Testis (tissue), 3 donors: Measurements from ENCODE around the gene CAB39. TPM values are rescaled to one million over a fixed set of nuclear protein-coding genes. Genes with fewer than 3 reads are reported as not detected.

Experiments used
- DNase-seq: peaks from one replicate; pipeline ENCODE4 v3.0.0-alpha.2; 2019
- H3K27ac ChIP-seq, 2 donors: fragments of 200-600 bp; sonication (generic); one replicate each; pipeline ENCODE4 v1.5.1; 2019
- H3K27me3 ChIP-seq: fragments of 200-600 bp; sonication (generic); one replicate; pipeline ENCODE4 v1.5.1; 2019
- H3K36me3 ChIP-seq: fragments of 200-600 bp; sonication (generic); one replicate; pipeline ENCODE4 v1.5.1; 2017; ENCODE audit warnings: low read depth; ENCODE audit errors: missing control alignments
- H3K4me1 ChIP-seq: fragments of 200-600 bp; sonication (generic); one replicate; pipeline ENCODE4 v1.5.1; 2019
- H3K4me3 ChIP-seq, 2 donors: fragments of 200-600 bp; sonication (generic); one replicate each; pipeline ENCODE4 v1.5.1; 2017 to 2019
- H3K9me3 ChIP-seq: fragments of 200-600 bp; sonication (generic); one replicate; pipeline ENCODE4 v1.5.1; 2017
- POLR2A ChIP-seq: fragments of 450-650 bp; IDR thresholded peaks from one replicate; pipeline ENCODE4 v1.6.1; 2017; ENCODE audit warnings: antibody characterized with exemption, mild to moderate bottlenecking, moderate library complexity
- WGBS, 2 donors: methylation state at CpG; one replicate each; pipeline ENCODE4 v1.1.5; 2018; 5-methylcytosine and 5-hydroxymethylcytosine counted together
- intact Hi-C: fragments of 100-400 bp; cut with DNase I; formaldehyde crosslinking; loops from one replicate; pipeline ENCODE4 v1.15.1; 2023; ENCODE audit warnings: low total_unique reads
- polyA plus RNA-seq: library from polyadenylated mRNA; stranded (reverse); fragments of 350-450 nt; fragmentation: Illumina TruSeq; extraction: RNeasy Lipid Tissue Mini Kit (QIAGEN cat#74804); gene quantifications from one replicate; pipeline ENCODE4 v1.2.3, GENCODE V29; 2014; ENCODE audit warnings: low read depth, low replicate concordance; ENCODE audit not compliant: insufficient read depth
- total RNA-seq, 2 donors: library from RNA; depleted of rRNA; stranded (reverse); fragments of >200 nt; gene quantifications; one replicate each; pipeline ENCODE4 v1.2.3, GENCODE V29; 2016
- TF ChIP-seq, protein P1 (sequence below), 3 experiments: fragments of 450-650 bp in 2 of 3; fragments of 200-600 bp in 1 of 3; sonication (generic) in 1 of 3; IDR thresholded peaks; one replicate each; pipeline ENCODE4 v1.5.1; 2016 to 2019; ENCODE audit warnings: antibody characterized with exemption in 3 of 3, mild to moderate bottlenecking in 2 of 3, moderate library complexity in 1 of 3

Gene CAB39
- total and polyA plus RNA-seq, 3 donors from 2014 or later = 76.1 to 82.2 (median 76.8) TPM

DNA sequence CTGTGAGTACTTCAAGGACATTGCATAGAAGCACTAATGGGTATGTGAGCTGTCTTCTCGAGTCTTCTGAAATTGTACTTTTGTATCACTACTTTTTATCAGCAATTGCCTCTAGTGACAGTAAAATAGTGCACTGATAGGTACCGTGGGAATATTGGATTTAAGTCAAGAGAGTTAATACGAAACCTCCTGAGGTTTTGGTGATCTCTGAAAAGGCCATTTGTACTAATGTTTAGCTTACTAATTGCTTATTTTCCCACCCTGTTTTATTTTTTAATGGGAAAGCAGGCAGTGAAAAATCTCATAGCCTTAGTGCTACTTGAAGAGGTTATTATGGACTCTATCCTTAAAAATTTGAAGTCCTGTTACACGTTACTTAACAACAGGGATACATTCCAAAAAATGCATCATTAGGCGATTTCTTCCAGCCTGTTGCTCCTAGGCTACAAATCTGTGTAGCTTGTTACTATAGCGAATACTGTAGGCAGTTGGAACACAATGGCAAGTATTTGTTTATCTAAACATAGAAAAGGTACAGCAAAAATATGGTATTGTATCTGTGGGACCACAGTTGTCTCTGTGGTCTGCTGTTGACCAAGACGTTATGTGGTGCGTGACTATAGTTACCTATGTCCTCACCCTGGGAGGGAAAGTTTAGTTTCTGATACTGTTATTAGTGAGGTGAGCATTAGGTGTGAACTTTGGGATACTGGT, 65.9 kb downstream of the CAB39 start:
- 71 to 72% methylated on average over 8 of the region's 8 CpGs for WGBS, 2 donors
- Histone ChIP-seq H3K27me3 (no peaks in the 10 kb centered on the region), H3K27ac (no peak overlapping the region), H3K9me3 (no peaks in the 10 kb centered on the region), H3K36me3 (no peaks in the 10 kb centered on the region), H3K4me1 (peaks cover 13% of the 10 kb centered on the region), H3K4me3 (no peak overlapping the region)
- TF ChIP-seq, protein P1, sequence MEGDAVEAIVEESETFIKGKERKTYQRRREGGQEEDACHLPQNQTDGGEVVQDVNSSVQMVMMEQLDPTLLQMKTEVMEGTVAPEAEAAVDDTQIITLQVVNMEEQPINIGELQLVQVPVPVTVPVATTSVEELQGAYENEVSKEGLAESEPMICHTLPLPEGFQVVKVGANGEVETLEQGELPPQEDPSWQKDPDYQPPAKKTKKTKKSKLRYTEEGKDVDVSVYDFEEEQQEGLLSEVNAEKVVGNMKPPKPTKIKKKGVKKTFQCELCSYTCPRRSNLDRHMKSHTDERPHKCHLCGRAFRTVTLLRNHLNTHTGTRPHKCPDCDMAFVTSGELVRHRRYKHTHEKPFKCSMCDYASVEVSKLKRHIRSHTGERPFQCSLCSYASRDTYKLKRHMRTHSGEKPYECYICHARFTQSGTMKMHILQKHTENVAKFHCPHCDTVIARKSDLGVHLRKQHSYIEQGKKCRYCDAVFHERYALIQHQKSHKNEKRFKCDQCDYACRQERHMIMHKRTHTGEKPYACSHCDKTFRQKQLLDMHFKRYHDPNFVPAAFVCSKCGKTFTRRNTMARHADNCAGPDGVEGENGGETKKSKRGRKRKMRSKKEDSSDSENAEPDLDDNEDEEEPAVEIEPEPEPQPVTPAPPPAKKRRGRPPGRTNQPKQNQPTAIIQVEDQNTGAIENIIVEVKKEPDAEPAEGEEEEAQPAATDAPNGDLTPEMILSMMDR (IDR thresholded peaks at IDR 0.05) = no peak
- no peak for TF ChIP-seq POLR2A
- DNase-seq = no peak
- intact Hi-C loops = no loop called here

DNA sequence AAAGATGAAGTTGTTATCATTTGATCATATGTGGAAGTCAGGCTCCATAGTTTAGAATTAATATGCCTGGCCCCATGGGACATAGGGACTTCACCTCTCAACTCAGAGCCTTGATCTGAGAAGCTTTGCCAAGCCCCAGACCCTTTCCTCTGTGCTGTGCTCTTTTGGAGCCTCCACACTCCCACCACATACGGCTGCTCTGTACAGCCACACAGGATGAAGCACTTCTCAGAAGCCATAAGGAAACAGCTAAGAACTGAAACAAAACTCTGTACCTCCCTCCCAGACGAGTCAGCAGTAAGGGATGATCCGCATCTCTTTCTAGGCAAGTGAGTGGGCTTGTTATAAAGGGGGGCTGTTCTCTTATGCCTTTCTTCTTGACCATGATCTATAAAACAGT, 66.5 kb downstream of the CAB39 start:
- TF ChIP-seq, protein P1 (IDR thresholded peaks at IDR 0.05) = no peak

DNA sequence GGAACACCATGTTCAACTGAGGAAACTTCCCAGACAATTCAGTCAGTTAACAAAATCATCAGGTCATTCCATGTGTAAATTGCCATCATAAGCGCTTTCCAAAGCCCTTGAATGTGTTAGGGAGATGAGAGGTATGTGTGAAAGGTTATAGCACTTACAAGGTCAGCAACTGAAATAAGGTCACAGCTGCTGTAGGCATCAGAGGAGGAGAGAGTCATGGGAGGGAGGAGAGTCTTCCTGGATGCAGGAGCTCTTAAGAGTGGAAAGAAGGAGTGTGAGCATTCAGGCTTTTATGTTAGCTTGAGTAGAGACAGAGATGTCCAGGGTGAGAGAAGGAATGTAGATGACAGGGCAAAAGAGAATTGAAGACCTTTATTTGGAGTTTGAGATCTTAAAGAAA, 67.0 kb downstream of the CAB39 start:
- 74 to 82% methylated on average over 1 of the region's 1 CpG for WGBS, 2 donors
- TF ChIP-seq, protein P1 (IDR thresholded peaks at IDR 0.05) = no peak
- no peak for TF ChIP-seq POLR2A
- intact Hi-C loops = no loop called here
- Histone ChIP-seq H3K9me3 (no peaks in the 10 kb centered on the region), H3K27me3 (no peaks in the 10 kb centered on the region), H3K36me3 (no peaks in the 10 kb centered on the region), H3K4me3 (no peak overlapping the region), H3K4me1 (peaks cover 13% of the 10 kb centered on the region), H3K27ac (no peak overlapping the region)
- DNase-seq = no peak

More for the DNA sequence above, 66.5 kb downstream of the CAB39 start:
- WGBS, 2 donors = 75 to 79% methylated on average over 3 of the region's 3 CpGs
- Histone ChIP-seq H3K4me3 (no peak overlapping the region), H3K9me3 (no peaks in the 10 kb centered on the region), H3K36me3 (no peaks in the 10 kb centered on the region), H3K4me1 (peaks cover 13% of the 10 kb centered on the region), H3K27ac (no peak overlapping the region), H3K27me3 (no peaks in the 10 kb centered on the region)
- intact Hi-C loops = no loop called here
- DNase-seq = no peak

GRCh38 chr2:230781130-230781797, 68.6 kb downstream of the CAB39 start:
- TF ChIP-seq, protein P1 (IDR thresholded peaks at IDR 0.05) = no peak
- TF ChIP-seq POLR2A = no peak
- Histone ChIP-seq H3K36me3 (no peaks in the 10 kb centered on the region), H3K4me3 (no peak overlapping the region), H3K27ac (no peak overlapping the region), H3K9me3 (no peaks in the 10 kb centered on the region), H3K27me3 (no peaks in the 10 kb centered on the region), H3K4me1 (peaks cover 13% of the 10 kb centered on the region)
- intact Hi-C loops = no loop called here
- 76 to 79% methylated on average over 5 of the region's 5 CpGs for WGBS, 2 donors
- no peak for DNase-seq
